Measurements from ENCODE around the gene TOX2.

TOX2 gene

GRCh38 chr20:43944653-43945235 lies 30.1 kb downstream of the TOX2 start:
- FAIRE-seq (no peak), DNase-seq (ENCODE audit: insufficient read length, low spot score) (no peak)
- TF ChIP-seq TAF1 (IDR thresholded peaks at IDR 0.05; ENCODE audit: low read depth, low read length), result no peak
- TF ChIP-seq POLR2A (IDR thresholded peaks at IDR 0.05; ENCODE audit: low read depth, low read length), result no peak
- no peak for TF ChIP-seq PAX5 (IDR thresholded peaks at IDR 0.05; ENCODE audit: insufficient read depth, low read length, severe bottlenecking)
- TF ChIP-seq SPI1 (IDR thresholded peaks at IDR 0.05; ENCODE audit: low read depth, low read length), result no peak
- no peak for TF ChIP-seq POLR2AphosphoS5 (IDR thresholded peaks at IDR 0.05; ENCODE audit: low read depth, low read length)
- TF ChIP-seq POU2F2 (IDR thresholded peaks at IDR 0.05; ENCODE audit: low read depth, low read length), result no peak

DNA sequence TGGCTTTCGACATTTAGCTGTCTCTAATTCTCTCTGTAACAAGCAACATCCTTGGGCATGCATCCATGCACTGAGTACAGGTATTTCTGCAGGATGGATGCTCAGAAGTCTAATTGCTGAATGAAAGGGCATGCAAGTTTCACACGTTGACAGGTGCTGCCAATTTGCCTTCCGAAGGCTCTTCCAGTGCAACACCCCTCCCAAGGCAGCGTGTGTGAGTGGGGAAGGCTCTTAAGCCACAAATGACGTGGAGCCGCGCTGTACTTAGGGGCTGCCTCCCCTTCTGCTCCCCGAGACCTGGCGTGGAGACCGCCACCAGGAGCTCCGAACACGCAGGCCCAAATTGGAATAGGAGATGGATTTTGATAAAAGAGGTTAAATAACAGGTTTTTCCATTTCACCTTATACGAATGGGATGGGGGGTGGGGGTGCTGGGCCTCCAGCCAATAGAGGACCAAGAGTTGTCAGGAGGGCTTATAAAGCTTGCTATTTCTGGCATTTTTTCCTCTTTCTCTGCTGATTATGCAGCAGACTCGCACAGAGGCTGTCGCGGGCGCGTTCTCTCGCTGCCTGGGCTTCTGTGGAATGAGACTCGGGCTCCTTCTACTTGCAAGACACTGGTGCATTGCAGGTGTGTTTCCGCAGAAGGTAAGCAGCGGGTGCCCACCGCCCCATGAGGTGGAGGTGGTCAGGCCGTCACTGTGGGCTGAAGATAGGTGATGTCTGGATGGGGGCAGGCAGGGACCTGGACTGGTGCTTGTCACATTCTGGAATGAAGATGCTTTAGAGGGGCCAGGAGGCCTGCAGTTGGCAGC lies 30.9 kb downstream of the TOX2 start:
- DNase-seq (ENCODE audit: insufficient read length, low spot score) (no peak), FAIRE-seq (no peak)
- TF ChIP-seq POLR2AphosphoS5 (IDR thresholded peaks at IDR 0.05; ENCODE audit: low read depth, low read length), result no peak

- DNase-seq (ENCODE audit: insufficient read length, low spot score) (no peak), FAIRE-seq (no peak)
- TF ChIP-seq POLR2AphosphoS5 (IDR thresholded peaks at IDR 0.05; ENCODE audit: low read depth, low read length), result no peak
- no peak for TF ChIP-seq TAF1 (IDR thresholded peaks at IDR 0.05; ENCODE audit: low read depth, low read length)
- no peak for TF ChIP-seq SPI1 (IDR thresholded peaks at IDR 0.05; ENCODE audit: low read depth, low read length)
- no peak for TF ChIP-seq PAX5 (IDR thresholded peaks at IDR 0.05; ENCODE audit: insufficient read depth, low read length, severe bottlenecking)
- no peak for TF ChIP-seq POU2F2 (IDR thresholded peaks at IDR 0.05; ENCODE audit: low read depth, low read length)
- no peak for TF ChIP-seq POLR2A (IDR thresholded peaks at IDR 0.05; ENCODE audit: low read depth, low read length)
Observed at GRCh38 chr20:43946206-43946491, 31.5 kb downstream of the TOX2 start.

DNA sequence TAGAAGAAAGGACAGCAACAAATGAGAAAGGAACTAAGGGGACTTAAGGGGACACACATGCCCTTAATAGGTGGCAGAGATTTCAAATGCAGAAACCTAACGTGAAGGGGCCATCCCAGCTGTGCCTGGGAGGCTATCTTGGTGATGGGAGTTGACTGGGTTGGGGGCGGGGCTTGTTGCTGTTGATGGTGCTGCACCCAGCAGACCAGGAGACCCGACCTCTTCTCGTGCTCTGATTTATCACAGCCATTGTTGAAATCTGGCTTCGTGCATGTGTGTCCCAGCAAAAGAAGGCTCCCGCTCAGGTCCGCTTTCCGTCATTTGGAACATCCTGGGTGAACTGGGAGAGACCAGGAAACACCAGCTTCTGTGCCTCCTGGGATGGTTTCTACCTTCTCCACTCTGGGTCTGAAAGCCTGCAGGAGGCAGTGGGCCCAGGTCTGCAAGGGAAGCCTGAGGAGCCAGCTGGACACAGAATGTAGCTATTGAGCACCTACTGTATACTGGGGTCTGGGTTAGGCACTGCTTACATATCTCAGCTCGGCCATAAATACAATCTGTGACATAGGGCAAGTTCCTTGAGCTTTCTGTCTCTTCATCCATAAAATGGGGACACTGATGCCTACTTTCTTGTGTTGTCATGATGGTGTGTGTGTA lies 32.1 kb downstream of the TOX2 start:
- DNase-seq (ENCODE audit: insufficient read length, low spot score) (no peak), FAIRE-seq (no peak)
- TF ChIP-seq POLR2A (IDR thresholded peaks at IDR 0.05; ENCODE audit: low read depth, low read length) (no peak), SPI1 (IDR thresholded peaks at IDR 0.05; ENCODE audit: low read depth, low read length) (no peak), TAF1 (IDR thresholded peaks at IDR 0.05; ENCODE audit: low read depth, low read length) (no peak), PAX5 (IDR thresholded peaks at IDR 0.05; ENCODE audit: insufficient read depth, low read length, severe bottlenecking) (no peak), POLR2AphosphoS5 (IDR thresholded peaks at IDR 0.05; ENCODE audit: low read depth, low read length) (no peak), POU2F2 (IDR thresholded peaks at IDR 0.05; ENCODE audit: low read depth, low read length) (no peak)

- no peak for DNase-seq (ENCODE audit: insufficient read length, low spot score)
- TF ChIP-seq PAX5 (IDR thresholded peaks at IDR 0.05; ENCODE audit: insufficient read depth, low read length, severe bottlenecking) (no peak), TAF1 (IDR thresholded peaks at IDR 0.05; ENCODE audit: low read depth, low read length) (no peak), POLR2AphosphoS5 (IDR thresholded peaks at IDR 0.05; ENCODE audit: low read depth, low read length) (no peak), POLR2A (IDR thresholded peaks at IDR 0.05; ENCODE audit: low read depth, low read length) (no peak), SPI1 (IDR thresholded peaks at IDR 0.05; ENCODE audit: low read depth, low read length) (no peak), POU2F2 (IDR thresholded peaks at IDR 0.05; ENCODE audit: low read depth, low read length) (no peak)
- peak; percentile 82 for FAIRE-seq
Observed at GRCh38 chr20:43947316-43947710, 32.7 kb downstream of the TOX2 start.

GRCh38 chr20:43948455-43948854 lies 33.8 kb downstream of the TOX2 start:
- no peak for FAIRE-seq

DNA sequence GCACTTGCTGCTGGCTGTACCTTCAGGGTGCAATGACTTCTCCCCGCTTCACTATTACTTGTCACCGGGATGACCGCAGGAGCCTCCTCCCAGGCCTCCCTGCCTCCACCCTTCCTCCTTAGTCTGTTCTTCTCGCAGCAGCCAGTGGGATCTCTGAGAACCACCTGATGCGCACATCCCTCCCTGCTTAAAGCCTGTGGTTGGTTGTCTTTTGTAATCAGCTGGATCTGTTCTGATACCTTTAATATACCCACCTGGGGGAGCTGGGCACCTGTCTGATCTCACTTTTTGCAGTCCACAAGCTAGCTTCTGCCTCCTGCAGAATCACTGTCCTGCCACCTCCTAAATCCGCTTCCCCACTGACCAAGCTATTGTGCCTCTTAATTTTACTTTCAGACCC lies 34.6 kb downstream of the TOX2 start:
- DNase-seq (ENCODE audit: insufficient read length, low spot score), result no peak
- TF ChIP-seq POLR2A (IDR thresholded peaks at IDR 0.05; ENCODE audit: low read depth, low read length) (no peak), SPI1 (IDR thresholded peaks at IDR 0.05; ENCODE audit: low read depth, low read length) (no peak), PAX5 (IDR thresholded peaks at IDR 0.05; ENCODE audit: insufficient read depth, low read length, severe bottlenecking) (no peak), POLR2AphosphoS5 (IDR thresholded peaks at IDR 0.05; ENCODE audit: low read depth, low read length) (no peak), POU2F2 (IDR thresholded peaks at IDR 0.05; ENCODE audit: low read depth, low read length) (no peak), TAF1 (IDR thresholded peaks at IDR 0.05; ENCODE audit: low read depth, low read length) (no peak)
- no peak for FAIRE-seq

More at GRCh38 chr20:43948455-43948854, 33.8 kb downstream of the TOX2 start:
- no peak for TF ChIP-seq PAX5 (IDR thresholded peaks at IDR 0.05; ENCODE audit: insufficient read depth, low read length, severe bottlenecking)
- no peak for TF ChIP-seq POU2F2 (IDR thresholded peaks at IDR 0.05; ENCODE audit: low read depth, low read length)
- no peak for TF ChIP-seq POLR2AphosphoS5 (IDR thresholded peaks at IDR 0.05; ENCODE audit: low read depth, low read length)
- no peak for TF ChIP-seq POLR2A (IDR thresholded peaks at IDR 0.05; ENCODE audit: low read depth, low read length)
- no peak for TF ChIP-seq TAF1 (IDR thresholded peaks at IDR 0.05; ENCODE audit: low read depth, low read length)
- no peak for TF ChIP-seq SPI1 (IDR thresholded peaks at IDR 0.05; ENCODE audit: low read depth, low read length)
- DNase-seq (ENCODE audit: insufficient read length, low spot score), result no peak

GRCh38 chr20:43949741-43950618 lies 35.3 kb downstream of the TOX2 start:
- no peak for TF ChIP-seq POU2F2 (IDR thresholded peaks at IDR 0.05; ENCODE audit: low read depth, low read length)
- peak; percentile 82 for TF ChIP-seq SPI1 (IDR thresholded peaks at IDR 0.05; ENCODE audit: low read depth, low read length)
- DNase-seq (ENCODE audit: insufficient read length, low spot score) (peak; percentile 60), FAIRE-seq (peak; percentile 94)

- TF ChIP-seq PAX5 (IDR thresholded peaks at IDR 0.05; ENCODE audit: insufficient read depth, low read length, severe bottlenecking) (no peak), POLR2A (IDR thresholded peaks at IDR 0.05; ENCODE audit: low read depth, low read length) (no peak), SPI1 (IDR thresholded peaks at IDR 0.05; ENCODE audit: low read depth, low read length) (no peak), POLR2AphosphoS5 (IDR thresholded peaks at IDR 0.05; ENCODE audit: low read depth, low read length) (no peak), TAF1 (IDR thresholded peaks at IDR 0.05; ENCODE audit: low read depth, low read length) (no peak)
- FAIRE-seq (peak; percentile 68), DNase-seq (ENCODE audit: insufficient read length, low spot score) (no peak)
Observed at GRCh38 chr20:43953919-43954592, 39.4 kb downstream of the TOX2 start.

Measured in GM12891 (cell line).